HG03039 (cell line): ENCODE measurements around the gene MAD1L1.
"Not testable (repeated sequence)": the region's sequence is repeated elsewhere in the genome, so short reads cannot be mapped to it uniquely, and the experiment has no call there.

Source experiments
- ATAC-seq: cut with Tn5 transposase; IDR thresholded peaks from one replicate; pipeline ENCODE4 v1.9.1; 2021; ENCODE audit warnings: mild to moderate bottlenecking, moderate library complexity; ENCODE audit not compliant: unreplicated experiment

MAD1L1 gene

DNA sequence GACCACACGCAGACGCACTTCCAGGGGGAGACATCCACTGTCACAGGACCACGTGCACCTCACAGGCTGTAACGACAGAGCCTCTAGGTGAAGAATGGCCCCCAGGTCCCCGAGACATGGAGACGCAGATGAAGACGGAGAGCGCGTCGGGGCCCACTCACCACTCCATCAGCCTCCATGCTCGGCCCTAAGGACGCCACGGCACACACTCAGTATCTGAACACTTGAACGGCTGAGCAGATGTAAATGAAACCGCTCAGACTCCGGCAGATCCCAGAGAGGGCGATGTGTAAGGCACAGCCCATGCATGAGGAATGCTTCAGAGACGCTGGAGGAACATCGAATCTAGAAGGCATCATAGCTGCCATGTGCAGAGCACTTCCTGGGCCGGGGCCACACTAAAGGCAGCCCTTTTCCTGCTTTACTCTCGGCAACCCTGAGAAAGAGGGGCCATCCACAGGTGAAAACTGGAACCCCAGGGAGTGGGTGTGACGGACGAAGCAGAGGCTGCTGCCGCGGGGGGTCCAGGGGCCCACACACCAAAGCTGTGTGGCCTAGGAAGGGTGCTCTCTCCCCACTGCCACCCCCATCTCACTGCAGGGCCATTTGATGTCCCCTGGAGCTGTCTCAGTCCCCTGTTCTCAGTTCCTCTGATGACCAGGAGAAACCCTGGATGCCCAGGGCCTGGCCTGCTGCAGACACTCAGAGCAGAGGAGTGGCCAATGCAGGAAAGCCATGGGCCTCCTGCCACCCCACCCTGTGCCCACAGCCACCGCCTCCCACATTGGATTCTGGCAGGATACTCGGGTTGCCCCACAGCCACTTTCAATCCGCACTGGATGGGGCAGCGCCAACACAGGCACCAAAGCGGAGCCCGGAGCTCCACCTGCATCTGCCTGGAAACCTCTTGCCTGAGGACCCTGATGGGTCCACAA lies 253.8 kb downstream of the MAD1L1 start:
- no peak for ATAC-seq

- no peak for ATAC-seq
These were observed 254.8 kb downstream of the MAD1L1 start for GRCh38 chr7:1977876-1978441.

DNA sequence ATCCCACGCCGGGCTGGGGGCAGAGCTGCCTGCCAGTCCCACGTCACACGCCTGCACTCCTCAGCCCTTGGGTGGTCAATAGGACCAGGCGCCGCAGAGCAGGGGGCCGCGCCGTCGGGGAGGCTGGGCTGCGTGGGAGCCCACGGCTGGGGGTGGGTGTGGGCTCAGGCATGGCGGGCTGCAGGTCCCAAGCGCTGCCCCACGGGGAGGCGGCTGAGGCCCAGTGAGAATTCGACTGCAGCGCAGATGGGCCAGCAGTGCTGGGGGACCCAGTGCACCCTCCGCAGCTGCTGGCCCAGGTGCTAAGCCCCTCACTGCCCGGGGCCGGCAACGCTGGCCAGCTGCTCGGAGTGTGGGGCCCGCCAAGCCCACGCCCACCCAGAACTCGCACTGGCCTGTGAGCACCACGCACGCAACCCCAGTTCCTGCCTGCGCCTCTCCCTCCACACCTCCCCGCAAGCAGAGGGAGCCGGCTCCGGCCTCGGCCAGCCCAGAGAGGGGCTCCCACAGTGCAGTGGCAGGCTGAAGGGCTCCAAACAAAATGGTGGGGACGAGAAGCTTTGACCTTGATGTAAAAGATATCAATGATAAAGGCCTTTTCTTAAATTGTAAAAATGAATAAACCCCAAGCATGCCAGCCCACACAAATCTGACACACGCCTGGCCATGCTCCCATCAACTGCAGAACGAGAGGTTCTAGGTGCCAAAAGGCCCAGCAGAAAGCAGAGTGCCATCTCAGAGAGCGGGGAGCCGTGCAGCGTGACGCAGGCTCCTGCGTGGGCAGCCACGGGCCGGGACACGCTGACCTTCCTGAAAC lies 255.5 kb downstream of the MAD1L1 start:
- ATAC-seq: no peak

DNA sequence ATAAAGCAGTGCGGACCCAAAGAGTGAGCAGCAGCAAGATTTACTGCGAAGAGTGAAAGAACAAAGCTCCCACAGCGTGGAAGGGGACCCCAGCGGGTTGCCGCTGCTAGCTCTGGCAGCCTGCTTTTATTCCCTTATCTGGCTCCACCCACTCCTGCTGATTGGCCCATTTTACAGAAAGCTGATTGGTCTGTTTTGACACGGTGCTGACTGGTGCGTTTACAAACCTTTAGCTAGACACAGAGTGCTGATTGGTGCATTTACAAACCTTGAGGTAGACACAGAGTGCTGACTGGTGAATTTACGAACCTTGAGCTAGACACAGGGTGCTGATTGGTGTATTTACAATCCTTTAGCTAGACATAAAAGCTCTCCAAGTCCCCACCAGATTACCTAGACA lies 256.2 kb downstream of the MAD1L1 start:
- ATAC-seq: not testable (repeated sequence)

GRCh38 chr7:1975581-1975980 lies 257.2 kb downstream of the MAD1L1 start:
- no peak for ATAC-seq

DNA sequence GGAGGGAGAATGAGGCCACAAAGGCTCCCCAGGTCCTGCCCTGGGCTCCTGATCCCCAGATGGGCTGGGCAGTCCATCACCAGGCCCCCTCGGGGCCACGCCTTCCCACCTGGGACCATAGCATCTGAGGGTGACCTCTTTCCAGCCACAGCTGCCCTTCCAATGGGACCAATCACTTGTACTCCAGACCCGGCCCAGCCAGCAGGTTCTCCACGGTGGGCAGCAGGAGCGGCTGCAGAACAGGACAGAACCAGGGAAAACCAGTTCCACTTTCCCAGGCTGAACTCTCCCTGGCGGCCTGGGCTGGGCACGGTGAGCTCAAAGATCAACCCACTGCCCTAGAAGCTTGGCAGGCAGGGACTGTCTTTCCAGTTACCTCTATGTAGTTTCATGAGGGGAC lies 257.6 kb downstream of the MAD1L1 start:
- ATAC-seq: no peak

DNA sequence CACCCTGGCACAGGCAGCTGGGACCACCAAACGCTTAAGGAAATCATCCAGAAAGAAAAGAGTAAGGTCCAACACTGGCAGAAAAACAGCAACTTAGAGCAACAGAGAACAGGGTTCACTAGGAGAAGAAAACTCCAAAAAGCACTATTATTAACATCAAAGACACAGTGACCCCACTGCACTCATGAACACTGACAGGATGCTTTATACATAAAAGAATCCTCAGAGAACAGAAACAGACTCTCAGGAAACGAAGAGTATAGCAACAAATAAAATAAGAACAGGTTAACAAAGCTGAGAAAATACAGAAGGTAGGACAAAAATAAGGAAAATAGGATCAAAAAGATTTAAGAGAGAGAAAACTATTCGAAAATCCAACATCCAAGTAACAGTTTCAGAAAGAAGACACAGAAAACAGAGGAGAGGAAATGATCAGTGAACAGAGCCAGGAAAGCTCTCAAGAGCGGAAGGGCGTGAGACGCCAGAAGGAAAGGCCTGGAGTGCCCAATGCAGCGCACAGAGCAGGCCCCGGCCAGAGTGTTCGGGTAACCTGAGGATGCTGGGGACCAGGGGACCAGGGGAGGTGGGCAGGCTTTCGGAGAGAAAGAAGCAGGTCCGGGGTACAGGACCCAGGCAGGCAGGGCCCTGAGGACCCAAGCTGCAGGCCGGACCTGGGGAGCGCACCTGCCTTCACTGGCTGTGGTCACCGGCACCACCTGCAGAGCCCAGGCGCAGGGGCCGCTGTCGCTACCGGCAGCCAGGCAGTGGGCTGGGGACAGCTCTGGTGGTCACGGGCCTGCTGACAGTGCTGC lies 258.2 kb downstream of the MAD1L1 start:
- no peak for ATAC-seq

DNA sequence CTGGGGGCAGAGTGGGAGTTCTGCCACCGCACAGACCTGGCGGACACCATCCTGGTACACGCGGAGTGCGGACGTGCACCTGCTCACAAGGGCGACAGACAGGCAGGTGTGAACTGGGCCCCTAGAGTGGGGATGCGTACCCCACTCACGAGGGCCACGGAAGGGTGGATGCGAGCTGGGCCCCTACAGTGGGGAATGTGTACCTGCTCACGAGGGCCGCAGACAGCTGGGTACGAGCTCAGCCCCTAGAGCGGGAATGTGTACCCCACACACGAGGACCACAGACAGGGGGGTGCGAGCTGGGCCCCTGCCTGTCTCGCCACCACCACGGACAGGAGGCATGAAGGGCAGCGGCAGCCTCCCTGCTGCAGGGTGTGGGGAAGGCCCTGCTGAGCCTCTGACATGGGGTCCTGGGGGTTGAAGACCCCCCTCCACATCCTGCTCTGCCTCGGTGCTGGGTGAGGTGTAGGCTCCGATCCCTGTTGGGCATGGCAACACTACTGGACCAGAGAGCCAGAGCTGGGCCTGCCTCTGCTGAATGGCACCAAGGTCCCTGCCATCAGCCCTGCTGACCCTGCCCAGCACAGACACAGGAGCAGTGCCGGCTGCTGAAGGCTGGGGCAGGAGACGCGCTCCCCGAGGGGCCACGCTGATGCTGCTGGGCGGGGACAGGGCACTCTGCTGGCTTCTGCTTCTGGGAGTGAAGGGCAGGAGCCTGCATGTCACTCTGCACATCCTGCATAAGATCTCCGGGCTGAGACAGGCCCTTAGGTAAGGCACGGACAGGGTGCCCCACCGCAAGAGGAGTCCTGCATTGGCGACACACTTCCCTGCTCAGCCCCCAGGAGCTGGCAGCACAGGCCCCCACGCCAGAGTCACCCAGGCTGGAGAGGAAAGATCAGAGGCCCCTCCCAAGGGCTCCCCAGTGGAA lies 259.2 kb downstream of the MAD1L1 start:
- ATAC-seq: no peak

DNA sequence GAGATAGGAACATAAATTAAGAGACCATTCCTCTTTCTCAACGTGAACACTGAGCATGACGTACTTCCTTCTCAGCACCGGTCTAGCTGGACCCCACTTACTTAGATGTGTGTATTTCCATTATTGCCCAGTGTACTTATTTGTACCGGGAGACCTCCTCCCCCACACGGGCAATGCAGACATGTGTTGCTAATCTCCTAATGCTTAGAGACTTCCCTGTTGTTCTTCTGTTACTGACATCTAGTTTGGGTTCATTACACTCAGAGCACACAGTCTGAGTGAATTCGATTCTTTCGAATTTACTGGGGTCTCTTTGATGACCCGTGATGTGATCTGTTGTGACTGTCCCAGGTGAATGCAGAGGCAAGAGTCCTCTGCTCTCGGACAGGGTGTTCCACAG lies 260.0 kb downstream of the MAD1L1 start:
- no peak for ATAC-seq

DNA sequence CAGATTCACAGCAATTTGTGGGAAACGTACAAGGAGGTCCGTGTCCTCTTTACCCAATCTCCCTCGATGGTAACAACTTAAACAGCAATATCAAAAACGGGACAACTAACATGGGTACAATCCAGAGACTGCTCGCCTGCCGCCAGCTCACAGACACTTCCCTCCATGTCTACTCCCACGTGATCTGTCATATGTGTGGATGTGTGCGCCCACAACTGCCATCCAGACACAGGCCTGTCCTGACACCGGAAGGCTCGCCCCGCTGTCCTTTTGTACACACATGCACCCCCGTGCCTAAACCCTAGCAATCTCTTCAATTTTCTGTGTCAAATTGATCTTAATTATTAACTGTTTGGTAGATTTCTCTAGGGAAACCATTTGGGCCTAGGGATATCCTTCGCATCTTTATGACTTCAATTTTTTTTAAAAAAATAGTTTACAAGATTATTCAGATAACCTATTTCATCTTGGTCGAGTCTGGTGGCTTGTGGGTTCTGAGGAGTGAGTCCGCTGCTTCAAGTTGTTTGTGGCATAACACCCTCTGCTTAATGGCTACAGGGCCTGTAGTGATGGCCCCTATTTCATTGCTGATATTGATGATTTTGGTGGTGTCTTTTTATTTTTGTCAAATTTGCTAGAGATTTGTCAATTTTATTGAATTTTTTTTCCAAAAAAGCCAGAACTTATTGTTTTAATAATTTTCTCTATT lies 260.6 kb downstream of the MAD1L1 start:
- no peak for ATAC-seq

DNA sequence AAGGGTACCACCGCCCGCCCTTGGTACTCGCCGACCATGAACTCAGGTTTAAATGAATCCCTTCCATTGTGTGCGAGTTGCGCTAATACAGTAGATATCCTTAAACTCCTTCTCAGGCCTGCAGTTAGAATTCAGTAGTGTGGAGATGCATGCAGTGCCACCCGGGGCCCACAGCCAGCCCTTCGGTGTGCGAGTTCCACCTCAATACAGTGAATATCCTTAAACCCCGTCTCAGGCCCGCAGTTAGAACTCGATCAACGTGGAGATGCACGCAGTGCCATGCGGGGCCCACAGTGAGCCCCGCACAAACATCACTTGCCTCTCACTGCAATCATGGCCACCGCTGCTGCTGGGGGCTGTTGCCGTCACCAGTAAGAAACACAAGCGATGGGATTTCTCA lies 261.9 kb downstream of the MAD1L1 start:
- ATAC-seq: no peak

- ATAC-seq: not testable (repeated sequence)
These were observed 262.5 kb downstream of the MAD1L1 start for GRCh38 chr7:1970285-1970660.

DNA sequence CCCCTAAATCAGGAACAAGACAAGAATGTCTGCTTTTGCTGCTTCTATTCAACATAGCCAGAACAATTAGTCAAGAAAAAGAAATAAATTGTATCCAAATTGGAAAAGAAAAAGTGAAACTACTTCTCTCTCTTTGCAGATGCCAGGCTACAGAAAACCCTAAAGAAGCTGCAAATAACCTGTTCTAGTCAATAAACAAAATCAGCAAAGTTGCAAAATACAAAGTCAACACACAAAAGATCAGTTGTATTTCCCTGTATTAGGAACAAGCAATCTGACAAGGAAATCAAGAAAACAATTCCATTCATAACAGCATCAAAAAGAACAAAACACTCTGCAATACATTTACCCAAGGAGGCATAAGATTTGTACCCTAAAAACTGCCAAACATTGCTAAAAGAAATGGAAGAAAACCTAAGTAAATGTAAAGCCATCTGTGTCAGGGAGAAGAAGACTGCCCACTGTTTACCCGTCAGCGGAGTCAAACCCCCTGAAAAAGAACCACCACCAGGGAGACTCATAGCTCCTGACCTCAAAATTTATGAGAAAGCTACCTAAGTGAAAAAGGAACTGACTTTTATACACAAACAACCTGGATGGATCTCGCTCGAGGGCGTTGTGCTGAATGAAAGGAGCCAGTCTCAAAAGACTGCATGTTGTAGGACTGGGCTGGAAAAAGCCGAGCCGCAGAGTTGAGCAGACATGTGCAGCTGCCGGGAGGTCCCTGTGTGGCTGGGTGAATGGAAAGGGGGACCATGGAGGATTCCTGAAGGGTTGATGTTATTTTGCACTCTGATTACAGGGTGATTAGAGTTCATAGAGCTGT lies 263.1 kb downstream of the MAD1L1 start:
- ATAC-seq: no peak

DNA sequence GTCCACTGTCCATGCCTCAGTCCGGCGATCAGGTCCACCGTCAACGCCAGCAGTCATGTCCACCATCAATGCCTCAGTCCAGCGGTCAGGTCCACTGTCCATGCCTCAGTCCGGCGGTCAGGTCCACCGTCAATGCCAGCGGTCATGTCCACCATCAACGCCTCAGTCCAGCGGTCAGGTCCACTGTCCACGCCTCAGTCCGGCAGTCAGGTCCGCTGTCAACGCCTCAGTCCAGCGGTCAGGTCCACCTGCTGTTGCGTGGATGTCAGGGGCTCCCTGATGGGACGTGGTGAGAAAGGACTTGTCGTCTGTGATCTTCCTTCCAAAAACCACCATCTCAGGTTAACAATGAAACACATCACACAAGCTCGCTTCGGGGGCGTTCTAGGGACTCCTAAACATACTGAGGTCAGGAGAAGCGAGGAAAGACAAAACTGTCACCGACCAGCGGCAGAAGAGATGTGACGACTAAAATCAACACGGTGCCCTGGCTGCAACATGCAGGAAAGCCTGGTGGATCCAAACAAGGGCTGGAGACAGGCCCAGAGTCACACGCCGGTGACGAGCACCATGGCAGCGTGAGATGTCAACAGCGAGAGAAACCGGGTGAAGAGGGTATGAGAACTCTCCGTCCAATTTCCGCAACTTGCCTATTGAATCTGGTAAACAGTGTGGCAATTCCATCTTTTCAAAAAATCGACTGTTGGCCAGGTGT lies 264.2 kb downstream of the MAD1L1 start:
- no peak for ATAC-seq

GRCh38 chr7:1967512-1968396 lies 265.0 kb downstream of the MAD1L1 start:
- ATAC-seq: no peak

- ATAC-seq: no peak
These were observed 266.0 kb downstream of the MAD1L1 start for GRCh38 chr7:1966631-1967200.
